HuH-7 (cell line): Measurements from ENCODE around the gene BTBD9.

Source experiments
- DNase-seq: peaks from one replicate; pipeline ENCODE4 v3.0.0; 2011; ENCODE audit warnings: low spot score

The BTBD9 gene

GRCh38 chr6:38193481-38194281 is 446.0 kb downstream of the BTBD9 start:
- DNase-seq = no peak

- no peak for DNase-seq
Observed at GRCh38 chr6:38193051-38193450, 446.7 kb downstream of the BTBD9 start.

GRCh38 chr6:38192487-38192886 is 447.2 kb downstream of the BTBD9 start:
- no peak for DNase-seq

- DNase-seq = no peak
Observed at GRCh38 chr6:38192011-38192410, 447.7 kb downstream of the BTBD9 start.

GRCh38 chr6:38191418-38191817 is 448.3 kb downstream of the BTBD9 start:
- no peak for DNase-seq

- no peak for DNase-seq
Observed at GRCh38 chr6:38188677-38189335, 450.9 kb downstream of the BTBD9 start.

GRCh38 chr6:38187811-38188590 is 451.7 kb downstream of the BTBD9 start:
- no peak for DNase-seq

GRCh38 chr6:38187325-38187724 is 452.4 kb downstream of the BTBD9 start:
- no peak for DNase-seq

GRCh38 chr6:38185752-38186151 is 454.0 kb downstream of the BTBD9 start:
- no peak for DNase-seq

GRCh38 chr6:38185244-38185643 is 454.5 kb downstream of the BTBD9 start:
- no peak for DNase-seq

- no peak for DNase-seq
Observed at GRCh38 chr6:38184585-38185080, 455.1 kb downstream of the BTBD9 start.

- no peak for DNase-seq
Observed at GRCh38 chr6:38183856-38184584, 455.7 kb downstream of the BTBD9 start.

- no peak for DNase-seq
Observed at GRCh38 chr6:38182426-38182825, 457.3 kb downstream of the BTBD9 start.

- DNase-seq = no peak
Observed at GRCh38 chr6:38180586-38180985, 459.1 kb downstream of the BTBD9 start.

- DNase-seq = no peak
Observed at GRCh38 chr6:38179794-38180430, 459.8 kb downstream of the BTBD9 start.

GRCh38 chr6:38179300-38179699 is 460.4 kb downstream of the BTBD9 start:
- DNase-seq = no peak

- no peak for DNase-seq
Observed at GRCh38 chr6:38178584-38178886, 461.2 kb downstream of the BTBD9 start.

GRCh38 chr6:38177882-38178583 is 461.7 kb downstream of the BTBD9 start:
- DNase-seq = no peak

GRCh38 chr6:38176797-38177751 is 462.7 kb downstream of the BTBD9 start:
- DNase-seq = peak; percentile 37

- no peak for DNase-seq
Observed at GRCh38 chr6:38175786-38176185, 463.9 kb downstream of the BTBD9 start.
